Naive B cell (primary cell): ENCODE results near the gene ERBB2. TPM values are rescaled to one million over a fixed set of nuclear protein-coding genes. Genes with fewer than 3 reads are reported as not detected.
A peak's percentile ranks its signal among the peaks of the same experiment; 100 is the strongest.

Experiments
- ATAC-seq, 2 donors: fragments of 150-1000 bp; cut with Tn5 transposase; 2 replicates each; pipeline ENCODE4 v1.10.0; 2021; ENCODE audit warnings: low read depth in 2 of 2, mild to moderate bottlenecking in 2 of 2, moderate library complexity in 2 of 2
- DNase-seq: peaks from one replicate; pipeline ENCODE4 v3.0.0; 2022
- H3K27ac Mint-ChIP-seq, 6 donors: one replicate each; pipeline ENCODE4 v1.8.0; 2020 to 2022; ENCODE audit warnings: mild to moderate bottlenecking in 6 of 6, mixed read lengths in 6 of 6, moderate library complexity in 5 of 6, inconsistent platforms in 2 of 6
- H3K27me3 Mint-ChIP-seq, 3 donors: one replicate each; pipeline ENCODE4 v1.8.0; 2021 to 2022; ENCODE audit warnings: mixed read lengths in 3 of 3, mild to moderate bottlenecking in 1 of 3
- H3K36me3 Mint-ChIP-seq, 2 donors: one replicate each; pipeline ENCODE4 v1.8.0; 2020 to 2022; ENCODE audit warnings: mixed read lengths in 2 of 2, inconsistent platforms in 1 of 2, mild to moderate bottlenecking in 1 of 2
- H3K4me1 Mint-ChIP-seq, 3 donors: one replicate each; pipeline ENCODE4 v1.8.0; 2020 to 2022; ENCODE audit warnings: mixed read lengths in 3 of 3, inconsistent platforms in 1 of 3, mild to moderate bottlenecking in 1 of 3, moderate library complexity in 1 of 3
- H3K4me3 Mint-ChIP-seq, 8 donors: one replicate each; pipeline ENCODE4 v1.8.0; 2020 to 2022; ENCODE audit warnings: mild to moderate bottlenecking in 8 of 8, mixed read lengths in 8 of 8, moderate library complexity in 8 of 8, inconsistent platforms in 2 of 8
- H3K9me3 Mint-ChIP-seq, 7 donors: one replicate each; pipeline ENCODE4 v1.8.0; 2020 to 2022; ENCODE audit warnings: mixed read lengths in 7 of 7, mild to moderate bottlenecking in 5 of 7, inconsistent platforms in 2 of 7, moderate library complexity in 1 of 7
- polyA plus RNA-seq, 6 donors: library from polyadenylated mRNA; unstranded; fragments of 300-500 nt; fragmentation: Illumina TruSeq; gene quantifications; one replicate each; pipeline ENCODE4 v1.2.3, GENCODE V29; 2021; ENCODE audit warnings: low read depth in 6 of 6

Gene ERBB2
- polyA plus RNA-seq, 6 donors from 2014 or later = 0.20 to 3.0 (median 1.1) TPM

- Mint-ChIP-seq H3K36me3 (no peaks in the 10 kb centered on the region), H3K9me3 (no peaks in the 10 kb centered on the region), H3K27ac (peak within 1 kb of the TSS in 4 of 6 donors; percentile 53 to 82 (median 67)), H3K4me1 (peaks cover 26 to 47% (median 29%) of the 10 kb centered on the region in 3 donors), H3K27me3 (peaks cover 5 to 21% (median 10%) of the 10 kb centered on the region in 3 donors), H3K4me3 (peak within 1 kb of the TSS; percentile 38 to 89 (median 80))
- DNase-seq (peak; percentile 64), ATAC-seq (peak; percentile 70 to 82)
Observed at GRCh38 chr17:39667945-39668924, 31.6 kb upstream of the ERBB2 start, which contains the start of gene PNMT. Gene PNMT, plus strand, starts transcription at chr17:39668453. Its CDS starts 23 bp downstream, at chr17:39668476.

GRCh38 chr17:39669897-39670735, 29.7 kb upstream of the ERBB2 start:
- Mint-ChIP-seq H3K4me3 (no peak overlapping the region), H3K9me3 (no peaks in the 10 kb centered on the region), H3K27ac (no peak overlapping the region), H3K36me3 (no peaks in the 10 kb centered on the region), H3K27me3 (peaks cover 5 to 21% (median 10%) of the 10 kb centered on the region in 3 donors), H3K4me1 (peaks cover 38 to 47% (median 41%) of the 10 kb centered on the region in 3 donors)
- ATAC-seq (no peak), DNase-seq (no peak)

GRCh38 chr17:39670746-39671145, 29.1 kb upstream of the ERBB2 start:
- Mint-ChIP-seq H3K27me3 (peaks cover 5 to 21% (median 10%) of the 10 kb centered on the region in 3 donors), H3K4me1 (peaks cover 44 to 51% (median 45%) of the 10 kb centered on the region in 3 donors), H3K36me3 (no peaks in the 10 kb centered on the region), H3K9me3 (no peaks in the 10 kb centered on the region), H3K4me3 (no peak overlapping the region), H3K27ac (no peak overlapping the region)
- DNase-seq = no peak
- ATAC-seq = no peak

- no peak for DNase-seq
- Mint-ChIP-seq H3K36me3 (no peaks in the 10 kb centered on the region), H3K27ac (peak overlapping the region in 4 of 6 donors; percentile 26 to 52 (median 43)), H3K4me3 (peak overlapping the region in 2 of 8 donors; percentile 40 to 43), H3K4me1 (peaks cover 52 to 55% (median 54%) of the 10 kb centered on the region in 3 donors), H3K27me3 (peaks cover 5 to 16% (median 10%) of the 10 kb centered on the region in 3 donors), H3K9me3 (no peaks in the 10 kb centered on the region)
- ATAC-seq = no peak
Observed at GRCh38 chr17:39671651-39672521, 28.0 kb upstream of the ERBB2 start.

GRCh38 chr17:39672522-39673334, 27.1 kb upstream of the ERBB2 start:
- Mint-ChIP-seq H3K27me3 (peaks cover 5 to 13% (median 10%) of the 10 kb centered on the region in 3 donors), H3K9me3 (no peaks in the 10 kb centered on the region), H3K4me1 (peaks cover 57 to 61% (median 60%) of the 10 kb centered on the region in 3 donors), H3K36me3 (no peaks in the 10 kb centered on the region), H3K4me3 (peak overlapping the region in 3 of 8 donors; percentile 16 to 74 (median 43)), H3K27ac (peak overlapping the region in 2 of 6 donors; percentile 65 to 98)
- DNase-seq (no peak), ATAC-seq (no peak)

- Mint-ChIP-seq H3K4me3 (peak overlapping the region in 2 of 8 donors; percentile 16 to 37), H3K9me3 (no peaks in the 10 kb centered on the region), H3K4me1 (peaks cover 58 to 65% (median 64%) of the 10 kb centered on the region in 3 donors), H3K27me3 (peaks cover 4 to 10% (median 6%) of the 10 kb centered on the region in 3 donors), H3K27ac (peak overlapping the region in 2 of 6 donors; percentile 86 to 98), H3K36me3 (no peaks in the 10 kb centered on the region)
- ATAC-seq (no peak), DNase-seq (no peak)
Observed at GRCh38 chr17:39673335-39674081, 26.4 kb upstream of the ERBB2 start.

GRCh38 chr17:39674179-39674578, 25.7 kb upstream of the ERBB2 start:
- no peaks in the 10 kb centered on the region for H3K9me3 Mint-ChIP-seq
- H3K4me1 Mint-ChIP-seq = peaks cover 60 to 68% (median 67%) of the 10 kb centered on the region in 3 donors
- ATAC-seq = no peak
- peak overlapping the region in 3 of 6 donors; percentile 76 to 98 (median 86) for H3K27ac Mint-ChIP-seq
- no peak for DNase-seq
- no peak overlapping the region for H3K4me3 Mint-ChIP-seq
- H3K36me3 Mint-ChIP-seq = no peaks in the 10 kb centered on the region
- H3K27me3 Mint-ChIP-seq = peaks cover 0 to 3% (median 0%) of the 10 kb centered on the region in 3 donors

- H3K36me3 Mint-ChIP-seq = no peaks in the 10 kb centered on the region
- ATAC-seq = peak; percentile 43 to 51
- H3K4me3 Mint-ChIP-seq = peak overlapping the region; percentile 5 to 88 (median 56)
- H3K27ac Mint-ChIP-seq = peak overlapping the region in 4 of 6 donors; percentile 76 to 98 (median 85)
- peaks cover 66 to 75% (median 69%) of the 10 kb centered on the region in 3 donors for H3K4me1 Mint-ChIP-seq
- H3K9me3 Mint-ChIP-seq = no peaks in the 10 kb centered on the region
- peak; percentile 53 for DNase-seq
- no peaks in the 10 kb centered on the region for H3K27me3 Mint-ChIP-seq
Observed at GRCh38 chr17:39674702-39675389, 25.0 kb upstream of the ERBB2 start.

GRCh38 chr17:39675390-39676082, 24.3 kb upstream of the ERBB2 start:
- H3K4me3 Mint-ChIP-seq = peak overlapping the region in 7 of 8 donors; percentile 33 to 88 (median 63)
- no peaks in the 10 kb centered on the region for H3K9me3 Mint-ChIP-seq
- H3K27me3 Mint-ChIP-seq = no peaks in the 10 kb centered on the region
- H3K36me3 Mint-ChIP-seq = no peaks in the 10 kb centered on the region
- DNase-seq = no peak
- H3K4me1 Mint-ChIP-seq = peaks cover 73 to 81% (median 73%) of the 10 kb centered on the region in 3 donors
- no peak for ATAC-seq
- peak overlapping the region; percentile 79 to 98 (median 90) for H3K27ac Mint-ChIP-seq

GRCh38 chr17:39676198-39676819, 23.6 kb upstream of the ERBB2 start:
- DNase-seq = peak; percentile 54

More at GRCh38 chr17:39676198-39676819, 23.6 kb upstream of the ERBB2 start:
- Mint-ChIP-seq H3K27ac (peak overlapping the region; percentile 38 to 98 (median 76)), H3K36me3 (no peaks in the 10 kb centered on the region), H3K4me3 (peak overlapping the region; percentile 33 to 82 (median 66)), H3K27me3 (no peaks in the 10 kb centered on the region), H3K9me3 (no peaks in the 10 kb centered on the region), H3K4me1 (peaks cover 80 to 84% (median 80%) of the 10 kb centered on the region in 3 donors)
- ATAC-seq = peak; percentile 60 to 68
